ENCODE results near the gene TXNL4B. TPM values are rescaled to one million over a fixed set of nuclear protein-coding genes. Genes with fewer than 3 reads are reported as not detected.

The TXNL4B gene
- total RNA-seq, 4 donors from 2014 or later = 8.1 to 16.9 (median 15.1) TPM

DNA sequence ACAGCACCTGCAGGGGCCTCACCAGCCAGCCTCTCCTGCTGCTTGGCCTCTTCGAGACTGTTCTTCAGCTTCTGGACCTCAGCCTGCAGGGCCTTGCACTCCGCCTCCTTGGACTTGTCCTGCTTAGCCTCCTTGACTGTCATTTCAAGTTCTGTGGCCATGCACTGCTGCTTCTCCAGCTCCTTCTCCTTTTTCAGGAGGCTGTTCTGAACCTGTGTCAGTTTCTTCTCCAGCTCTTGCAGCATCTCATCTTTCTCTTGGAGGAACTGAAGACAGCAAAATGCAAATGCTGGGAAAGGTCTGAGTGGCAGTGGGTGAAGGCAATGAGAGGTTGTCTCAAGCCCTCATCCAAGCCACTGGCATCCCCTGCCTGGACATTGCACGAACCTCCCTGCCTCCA is 39.3 kb upstream of the TXNL4B start:
- TF ChIP-seq, protein P1, sequence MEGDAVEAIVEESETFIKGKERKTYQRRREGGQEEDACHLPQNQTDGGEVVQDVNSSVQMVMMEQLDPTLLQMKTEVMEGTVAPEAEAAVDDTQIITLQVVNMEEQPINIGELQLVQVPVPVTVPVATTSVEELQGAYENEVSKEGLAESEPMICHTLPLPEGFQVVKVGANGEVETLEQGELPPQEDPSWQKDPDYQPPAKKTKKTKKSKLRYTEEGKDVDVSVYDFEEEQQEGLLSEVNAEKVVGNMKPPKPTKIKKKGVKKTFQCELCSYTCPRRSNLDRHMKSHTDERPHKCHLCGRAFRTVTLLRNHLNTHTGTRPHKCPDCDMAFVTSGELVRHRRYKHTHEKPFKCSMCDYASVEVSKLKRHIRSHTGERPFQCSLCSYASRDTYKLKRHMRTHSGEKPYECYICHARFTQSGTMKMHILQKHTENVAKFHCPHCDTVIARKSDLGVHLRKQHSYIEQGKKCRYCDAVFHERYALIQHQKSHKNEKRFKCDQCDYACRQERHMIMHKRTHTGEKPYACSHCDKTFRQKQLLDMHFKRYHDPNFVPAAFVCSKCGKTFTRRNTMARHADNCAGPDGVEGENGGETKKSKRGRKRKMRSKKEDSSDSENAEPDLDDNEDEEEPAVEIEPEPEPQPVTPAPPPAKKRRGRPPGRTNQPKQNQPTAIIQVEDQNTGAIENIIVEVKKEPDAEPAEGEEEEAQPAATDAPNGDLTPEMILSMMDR (IDR thresholded peaks at IDR 0.05) = no peak
- no peak for DNase-seq (ENCODE audit: low spot score)
- ATAC-seq (ENCODE audit: low FRiP score) = no peak

DNA sequence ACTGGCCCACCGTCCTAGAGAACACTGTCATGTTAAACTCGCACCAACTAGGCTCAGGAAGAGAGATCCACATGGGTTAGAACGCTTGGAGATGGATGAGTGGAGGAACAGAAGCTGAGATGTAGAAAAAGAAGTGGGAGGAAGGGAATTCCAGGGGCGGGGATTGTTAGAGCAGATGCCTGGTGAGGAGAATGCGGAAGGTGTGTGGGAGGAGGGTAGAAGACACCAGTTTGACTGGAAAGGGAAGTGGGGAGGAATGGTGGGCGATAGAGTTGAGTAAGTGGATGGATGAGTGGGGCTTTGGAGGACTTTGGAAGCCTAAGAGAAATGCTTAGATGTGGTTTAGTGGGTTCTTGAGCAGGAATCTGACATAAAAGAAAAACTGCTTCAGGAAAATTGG is 37.6 kb upstream of the TXNL4B start:
- ATAC-seq (ENCODE audit: low FRiP score) (no peak), DNase-seq (ENCODE audit: low spot score) (no peak)
- TF ChIP-seq, protein P1 (IDR thresholded peaks at IDR 0.05) = no peak

DNA sequence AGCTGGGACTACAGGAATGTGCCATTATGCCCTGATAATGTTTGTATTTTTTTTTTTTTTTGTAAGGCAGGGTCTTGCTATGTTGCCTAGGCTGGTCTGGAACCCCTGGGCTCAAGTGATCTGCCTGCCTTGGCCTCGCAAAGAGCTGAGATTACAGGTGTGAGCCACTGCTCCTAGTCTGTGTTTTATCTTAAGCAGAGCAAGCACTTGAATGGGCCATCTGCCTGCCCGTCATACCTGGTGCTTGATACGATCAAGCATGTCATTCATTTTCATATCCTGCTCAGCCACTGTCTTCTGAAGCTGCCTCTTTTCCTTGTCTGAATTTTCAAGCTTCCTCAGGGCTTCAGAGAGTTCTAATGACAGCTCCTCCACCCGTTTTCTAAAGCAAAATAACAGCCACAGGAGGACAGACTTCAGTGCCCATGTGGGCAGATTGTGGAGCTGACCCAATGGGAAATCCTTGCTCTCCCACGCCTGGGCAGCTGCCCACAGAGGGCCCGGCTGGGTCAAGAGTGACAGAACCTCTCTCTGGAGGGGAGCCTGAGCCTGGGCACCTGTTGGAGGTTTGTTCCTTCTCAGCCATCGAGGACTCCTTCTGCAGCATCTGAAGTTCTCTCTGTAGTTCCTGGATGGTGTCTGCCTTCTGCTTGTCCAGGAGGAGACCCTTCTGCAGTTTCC is 36.7 kb upstream of the TXNL4B start:
- TF ChIP-seq, protein P1 (IDR thresholded peaks at IDR 0.05) = no peak
- no peak for ATAC-seq (ENCODE audit: low FRiP score)

DNA sequence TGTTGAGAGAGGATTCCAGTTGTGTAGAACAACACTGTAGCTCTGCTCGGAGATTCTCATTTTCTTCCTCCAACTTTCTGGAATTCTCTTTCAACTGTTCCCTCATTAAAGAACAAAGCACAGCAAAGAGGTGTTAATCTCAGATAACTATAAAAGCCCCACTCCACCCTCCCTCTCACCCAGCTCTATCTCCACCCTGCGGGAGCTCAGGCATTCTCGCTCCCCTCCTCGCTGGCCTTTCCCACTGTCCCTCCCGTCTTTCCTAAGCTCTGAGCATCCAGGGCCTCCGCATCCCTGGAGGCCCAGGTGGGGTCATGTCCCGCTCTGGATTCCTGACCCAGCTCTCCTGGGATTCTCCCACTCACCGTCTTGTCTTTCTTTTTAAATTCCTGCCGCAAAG is 35.3 kb upstream of the TXNL4B start:
- ATAC-seq (ENCODE audit: low FRiP score) = no peak
- TF ChIP-seq, protein P1 (IDR thresholded peaks at IDR 0.05) = no peak
- no peak for DNase-seq (ENCODE audit: low spot score)

More for the DNA sequence above, 36.7 kb upstream of the TXNL4B start:
- DNase-seq (ENCODE audit: low spot score) = no peak

DNA sequence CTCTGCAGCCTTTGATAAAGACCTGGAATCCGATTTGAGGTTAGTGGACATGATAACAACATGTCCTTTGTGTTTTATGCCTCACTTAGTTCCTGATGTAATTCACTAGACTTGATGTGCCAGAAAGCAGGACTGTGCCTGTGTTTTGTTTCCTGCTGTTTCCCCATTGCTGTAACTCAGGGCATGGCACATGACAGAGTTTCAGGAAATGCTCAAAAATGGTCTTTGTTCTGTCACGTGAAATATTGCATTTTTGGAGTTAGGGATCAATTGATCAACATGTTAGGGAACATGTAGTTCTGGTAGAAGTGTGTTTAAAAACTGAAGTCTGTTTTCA is 33.0 kb upstream of the TXNL4B start:
- TF ChIP-seq, protein P1 (IDR thresholded peaks at IDR 0.05) = no peak
- DNase-seq (ENCODE audit: low spot score) (no peak), ATAC-seq (ENCODE audit: low FRiP score) (no peak)

DNA sequence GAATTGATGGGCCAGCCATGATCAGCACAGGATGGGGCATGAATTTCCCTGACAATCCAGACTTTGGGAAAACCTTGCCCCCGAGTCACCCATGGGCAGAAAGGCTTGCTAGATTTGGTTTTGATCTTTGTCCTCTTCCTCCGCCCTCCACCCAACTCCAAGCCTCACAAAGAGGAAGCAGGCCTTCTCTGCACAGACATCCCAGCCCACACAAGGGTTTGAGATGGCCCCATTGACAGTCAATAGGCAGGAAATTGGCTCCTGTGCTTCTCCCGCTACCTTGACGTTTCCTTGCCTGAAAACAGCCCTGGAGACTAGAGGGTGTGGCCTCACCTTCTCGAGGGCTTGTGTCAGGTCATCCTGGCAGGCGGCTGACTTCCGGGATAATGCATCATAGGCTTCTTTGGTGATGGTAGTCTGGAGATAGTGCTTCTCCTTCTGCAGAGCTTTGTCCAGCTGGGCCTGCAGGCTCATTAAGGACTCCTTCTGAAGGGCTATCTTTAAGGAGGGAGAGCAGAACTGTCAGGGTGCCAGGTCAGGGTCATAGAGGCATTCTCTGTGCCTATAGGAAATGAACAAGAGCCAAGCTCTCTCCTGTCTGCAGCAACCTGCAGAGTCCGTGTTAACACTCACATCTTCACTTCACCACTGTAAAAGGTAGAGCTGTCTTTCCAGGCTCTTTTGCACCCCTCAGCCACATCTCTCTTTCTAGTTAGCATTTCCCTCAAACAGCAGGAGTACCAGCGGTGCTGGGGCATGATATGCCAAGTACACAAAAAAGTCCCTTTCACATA is 32.4 kb upstream of the TXNL4B start:
- TF ChIP-seq, protein P1 (IDR thresholded peaks at IDR 0.05) = no peak
- DNase-seq (ENCODE audit: low spot score) (no peak), ATAC-seq (ENCODE audit: low FRiP score) (no peak)

Data from omental fat pad (tissue), 4 donors.